MM.1S (cell line): ENCODE data around the gene BMPR2.

Source experiments
- EZH2 ChIP-seq: fragments of 300-600 bp; sonication (generic); optimal IDR thresholded peaks from 2 replicates; pipeline ENCODE3; 2017; ENCODE audit warnings: low read depth, mild to moderate bottlenecking, antibody characterized with exemption, low read length, mixed read lengths
- EZH2phosphoT487 ChIP-seq: fragments of 300-600 bp; sonication (generic); IDR thresholded peaks from 2 replicates; pipeline ENCODE4 v1.6.1; 2018; ENCODE audit warnings: antibody characterized with exemption, low read length
- TF ChIP-seq, protein P1 (sequence below): fragments of 300-600 bp; sonication (generic); IDR thresholded peaks from 2 replicates; pipeline ENCODE4 v1.5.1; 2016; ENCODE audit warnings: antibody characterized with exemption, low read length, mixed read lengths

DNA sequence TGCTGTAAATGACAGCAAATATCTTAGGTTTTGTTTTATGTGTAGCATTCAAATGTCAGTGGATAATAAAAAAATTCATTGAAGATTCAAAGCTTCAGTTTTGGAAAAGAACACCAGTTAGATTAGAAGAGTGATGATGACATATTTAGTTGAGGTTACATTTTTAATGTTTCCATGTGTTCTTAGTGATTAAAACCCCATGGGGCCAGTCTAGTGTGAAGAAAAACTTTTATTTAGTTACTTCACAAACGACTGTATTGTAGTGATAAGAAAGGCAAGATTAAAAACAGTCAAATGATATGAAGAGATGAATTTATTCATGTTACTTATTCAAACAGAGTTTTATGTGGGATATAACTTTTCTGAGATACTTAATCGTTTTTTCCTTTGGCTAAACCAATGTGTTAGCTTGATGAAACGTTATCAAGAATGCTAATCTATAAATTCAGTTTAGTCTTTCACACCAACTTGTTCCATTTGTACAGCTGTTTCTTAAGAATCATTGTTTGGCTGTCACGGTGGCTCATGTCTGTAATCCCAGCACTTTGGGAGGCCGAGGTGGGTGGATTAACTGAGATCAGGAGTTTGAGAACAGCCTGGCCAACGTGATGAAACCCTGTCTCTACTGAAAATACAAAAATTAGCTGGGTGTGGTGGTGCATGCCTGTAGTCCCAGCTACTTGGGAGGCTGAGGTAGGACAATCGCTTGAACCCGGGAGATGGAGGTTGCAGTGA lies 11.6 kb downstream of the BMPR2 start:
- TF ChIP-seq EZH2 (no peak), EZH2phosphoT487 (no peak)
- TF ChIP-seq, protein P1, sequence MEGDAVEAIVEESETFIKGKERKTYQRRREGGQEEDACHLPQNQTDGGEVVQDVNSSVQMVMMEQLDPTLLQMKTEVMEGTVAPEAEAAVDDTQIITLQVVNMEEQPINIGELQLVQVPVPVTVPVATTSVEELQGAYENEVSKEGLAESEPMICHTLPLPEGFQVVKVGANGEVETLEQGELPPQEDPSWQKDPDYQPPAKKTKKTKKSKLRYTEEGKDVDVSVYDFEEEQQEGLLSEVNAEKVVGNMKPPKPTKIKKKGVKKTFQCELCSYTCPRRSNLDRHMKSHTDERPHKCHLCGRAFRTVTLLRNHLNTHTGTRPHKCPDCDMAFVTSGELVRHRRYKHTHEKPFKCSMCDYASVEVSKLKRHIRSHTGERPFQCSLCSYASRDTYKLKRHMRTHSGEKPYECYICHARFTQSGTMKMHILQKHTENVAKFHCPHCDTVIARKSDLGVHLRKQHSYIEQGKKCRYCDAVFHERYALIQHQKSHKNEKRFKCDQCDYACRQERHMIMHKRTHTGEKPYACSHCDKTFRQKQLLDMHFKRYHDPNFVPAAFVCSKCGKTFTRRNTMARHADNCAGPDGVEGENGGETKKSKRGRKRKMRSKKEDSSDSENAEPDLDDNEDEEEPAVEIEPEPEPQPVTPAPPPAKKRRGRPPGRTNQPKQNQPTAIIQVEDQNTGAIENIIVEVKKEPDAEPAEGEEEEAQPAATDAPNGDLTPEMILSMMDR: no peak
